K562 (cell line): Measurements from ENCODE around the gene MYL9. TPM values are rescaled to one million over a fixed set of nuclear protein-coding genes. Genes with fewer than 3 reads are reported as not detected.

Source experiments
- ATAC-seq: fragments of 200-7000 bp; cut with Tn5 transposase; 3 replicates; pipeline ENCODE4 v1.9.1; 2020; ENCODE audit warnings: moderate library complexity
- BruUV-seq: library from RNA; stranded (reverse); fragments of 400-500 nt; replicated peaks from 2 replicates; lab custom pipeline; 2021; lab: Mats Ljungman, UMichigan
- CTCF ChIA-PET: fragments of 300-600 bp; formaldehyde crosslinking; extraction: SDS; loops from one replicate; lab custom pipeline; 2021; ENCODE audit warnings: low intra/inter-chr PET ratio; lab: Yijun Ruan, JAX
- POLR2A ChIA-PET: fragments of 300-600, 350-650 bp; sonication (Branson Sonifier 250); formaldehyde crosslinking; extraction: SDS; loops from one replicate; lab custom pipeline; 2021; ENCODE audit warnings: antibody characterized with exemption, inconsistent platforms; lab: Yijun Ruan, JAX
- DNase-seq, 4 experiments: peaks; one replicate each; pipeline versions ENCODE4 v3.0.0 to v3.0.0-alpha.2; 2011 to 2018; ENCODE audit warnings: low spot score in 3 of 4, mixed read lengths in 3 of 4; ENCODE audit errors: extremely low read depth in 1 of 4
- FAIRE-seq: peaks from 2 replicates; lab custom pipeline; 2011; peaks lifted over from hg19 to GRCh38; lab: Jason Lieb, UNC
- H2AFZ ChIP-seq: 2 replicates; pipeline ENCODE4 v1.6.0; 2011; ENCODE audit warnings: low read depth, low read length, control low read depth, inconsistent platforms
- H3K27ac ChIP-seq: fragments of 200-600 bp; 3 replicates; pipeline ENCODE4 v1.8.0; 2011; ENCODE audit warnings: low read depth, mild to moderate bottlenecking, control low read depth, inconsistent platforms, low read length, moderate library complexity, mixed read lengths; ENCODE audit errors: extremely low read depth
- H3K27me3 ChIP-seq, 2 experiments: fragments of 300-600 bp in 1 of 2; 2 replicates in 1 of 2; 3 replicates in 1 of 2; pipeline versions ENCODE4 v1.6.0 to v1.8.0; 2011; ENCODE audit warnings: inconsistent platforms in 2 of 2, low read length in 2 of 2, mild to moderate bottlenecking in 1 of 2, mixed read lengths in 1 of 2, moderate library complexity in 1 of 2; ENCODE audit not compliant: control insufficient read depth in 2 of 2, insufficient read depth in 2 of 2
- H3K36me3 ChIP-seq: fragments of 300-600 bp; 3 replicates; pipeline ENCODE4 v1.8.0; 2011; ENCODE audit warnings: mild to moderate bottlenecking, low read length, inconsistent platforms; ENCODE audit not compliant: control insufficient read depth, insufficient read depth
- H3K4me1 ChIP-seq, 2 experiments: fragments of 200-600 bp in 1 of 2; replicated peaks in 1 of 2; 2 replicates in 1 of 2; 3 replicates in 1 of 2; pipeline versions ENCODE4 v1.5.1 to v1.8.0; 2011; ENCODE audit warnings: inconsistent platforms in 2 of 2, low read length in 2 of 2, mild to moderate bottlenecking in 1 of 2, mixed read lengths in 1 of 2, moderate library complexity in 1 of 2; ENCODE audit not compliant: control insufficient read depth in 2 of 2, insufficient read depth in 2 of 2
- H3K4me2 ChIP-seq: 2 replicates; pipeline ENCODE4 v1.6.1; 2011; ENCODE audit warnings: low read length, control low read depth, inconsistent platforms, mixed read lengths; ENCODE audit not compliant: insufficient read depth
- H3K4me3 ChIP-seq: fragments of 200-600 bp; sonication (generic), shearing (Covaris generic); 2 replicates; pipeline ENCODE4 v1.5.1; 2016; ENCODE audit warnings: control low read depth, inconsistent platforms
- H3K79me2 ChIP-seq: fragments of 200-600 bp; 3 replicates; pipeline ENCODE4 v1.8.0; 2011; ENCODE audit warnings: low read length, inconsistent platforms; ENCODE audit not compliant: control insufficient read depth, insufficient read depth
- H3K9ac ChIP-seq, 2 experiments: 2 replicates each; pipeline versions ENCODE4 v1.6.0 to v1.6.1; 2011; ENCODE audit warnings: low read depth in 2 of 2, low read length in 2 of 2, control low read depth in 1 of 2, inconsistent platforms in 1 of 2, mild to moderate bottlenecking in 1 of 2, mixed read lengths in 1 of 2; ENCODE audit not compliant: insufficient read depth in 1 of 2
- H3K9me1 ChIP-seq: one replicate; pipeline ENCODE4 v1.6.0; 2011; ENCODE audit warnings: inconsistent platforms, mild to moderate bottlenecking, low read length, moderate library complexity; ENCODE audit not compliant: control insufficient read depth, insufficient read depth
- H3K9me3 ChIP-seq: replicated peaks from 2 replicates; pipeline ENCODE4 v1.5.1; 2011; ENCODE audit warnings: low read depth, low read length, inconsistent platforms; ENCODE audit not compliant: control insufficient read depth, insufficient read depth
- H4K20me1 ChIP-seq: replicated peaks from 2 replicates; pipeline ENCODE4 v1.6.1; 2011; ENCODE audit warnings: low read length, inconsistent platforms, mixed read lengths; ENCODE audit not compliant: control insufficient read depth, insufficient read depth
- CREB5 ChIP-seq: fragments of 250-450 bp; sonication (Bioruptor Pico); IDR thresholded peaks from 2 replicates; pipeline ENCODE4 v1.5.0; 2020; ENCODE audit warnings: mild to moderate bottlenecking
- EP300 ChIP-seq: IDR thresholded peaks from 2 replicates; pipeline ENCODE4 v1.6.1; 2012; ENCODE audit warnings: low read length, improper control_type of control experiment
- NR3C1 ChIP-seq: sonication (generic); formaldehyde crosslinking; IDR thresholded peaks from 2 replicates; pipeline ENCODE4 v1.8.1; 2022; ENCODE audit warnings: missing genetic modification reagents
- SIX5 ChIP-seq, 2 experiments: IDR thresholded peaks; 2 replicates each; pipeline ENCODE4 v1.6.1; 2011; ENCODE audit warnings: low read length in 2 of 2, borderline replicate concordance in 1 of 2, low read depth in 1 of 2, mild to moderate bottlenecking in 1 of 2, moderate library complexity in 1 of 2; ENCODE audit not compliant: insufficient read depth in 1 of 2
- STAT5B ChIP-seq: fragments of 250-450 bp; sonication (Bioruptor Pico); IDR thresholded peaks from 2 replicates; pipeline ENCODE4 v1.8.0; 2021; ENCODE audit warnings: mild to moderate bottlenecking, inconsistent platforms
- TOE1 ChIP-seq, 2 experiments: fragments of 450-650 bp in 1 of 2; sonication (generic) in 1 of 2; formaldehyde crosslinking in 1 of 2; IDR thresholded peaks; 2 replicates each; pipeline versions ENCODE4 v1.7.1 to v1.8.0; 2016 to 2022; ENCODE audit warnings: borderline replicate concordance in 2 of 2, mild to moderate bottlenecking in 2 of 2, antibody characterized with exemption in 1 of 2, inconsistent platforms in 1 of 2, low read depth in 1 of 2, missing genetic modification reagents in 1 of 2, moderate library complexity in 1 of 2
- ZNF239 ChIP-seq: fragments of 250-450 bp; sonication (Bioruptor Pico); IDR thresholded peaks from 2 replicates; pipeline ENCODE4 v1.4.0; 2020; ENCODE audit warnings: mild to moderate bottlenecking
- ZNF395 ChIP-seq: fragments of 200-800 bp; sonication (Bioruptor generic); IDR thresholded peaks from 2 replicates; pipeline ENCODE4 v1.6.1; 2017; ENCODE audit warnings: missing genetic modification characterization, missing compliant biosample characterization
- ZZZ3 ChIP-seq: fragments of 450-650 bp; IDR thresholded peaks from 2 replicates; pipeline ENCODE4 v1.6.1; 2016; ENCODE audit warnings: antibody characterized with exemption, mild to moderate bottlenecking, moderate library complexity
- WGBS: fragments of 100-300 bp; shearing (Covaris generic); methylation state at CpG from one replicate; pipeline ENCODE4 v1.1.6; 2016; ENCODE audit warnings: low coverage, mixed read lengths; ENCODE audit not compliant: insufficient coverage; ENCODE audit errors: missing lambda C conversion rate; 5-methylcytosine and 5-hydroxymethylcytosine counted together
- in situ Hi-C: fragments of 300-500 bp; cut with MboI; formaldehyde crosslinking; loops from 4 replicates; pipeline ENCODE4 v1.15.0; 2018; ENCODE audit warnings: inconsistent platforms, mixed read lengths
- intact Hi-C: fragments of 100-400 bp; cut with micrococcal nuclease; formaldehyde crosslinking; loops from 2 replicates; pipeline ENCODE4 v1.14.2; 2022
- polyA plus RNA-seq, 8 experiments: library from polyadenylated mRNA; depleted of rRNA in 4 of 8; stranded (reverse) in 5 of 8; unstranded in 3 of 8; fragments of >200 nt; fragmentation: Nextera tagmentation in 2 of 8; fragmentation: Illumina TruSeq in 1 of 8; extraction: Ambion mirVana in 2 of 8; extraction: Trizol in 1 of 8; gene quantifications; 2 replicates each; pipeline versions ENCODE4 v1.2.1 to v1.2.3, GENCODE V29; 2011 to 2014; ENCODE audit warnings: inconsistent platforms in 1 of 8, missing spikeins in 1 of 8
- total RNA-seq, 7 experiments: library from RNA; depleted of rRNA in 6 of 7; stranded (reverse); fragments of >200 nt in 6 of 7; fragmentation: Illumina TruSeq in 2 of 7; extraction: Trizol in 2 of 7; gene quantifications; 2 replicates each; pipeline versions ENCODE4 v1.2.1 to v1.2.3, GENCODE V29; 2011 to 2021; ENCODE audit warnings: low replicate concordance in 1 of 7

Gene MYL9
- total and polyA plus RNA-seq, 9 of the 15 experiments (the other 6 are each of a cell fraction or from before 2014, with no cell fraction given), result 0.11 to 3.2 (median 0.81) TPM; not detected in 1

- in situ Hi-C loops (loop anchor here (10.0 kb wide), 1 partner anchor 1475 kb away; no protein-coding TSS in a partner anchor), intact Hi-C loops (loop anchor here (10.0 kb wide), 1 partner anchor 115 kb away; no protein-coding TSS in a partner anchor)
- ATAC-seq (no peak), FAIRE-seq (no peak), DNase-seq (no peak)
- POLR2A ChIA-PET, result interaction anchor here (0.5 to 1.1 kb wide), 3 partner anchors 20 to 428 kb away, joined by 3 to 4 read pairs (median 4); no protein-coding TSS in a partner anchor
- Histone ChIP-seq H3K9me3 (no peaks in the 10 kb centered on the region), H3K27me3 (no peaks in the 10 kb centered on the region), H2AFZ (no peak overlapping the region), H3K4me3 (no peak overlapping the region), H3K79me2 (no peaks in the 10 kb centered on the region), H3K4me2 (no peak overlapping the region), H3K36me3 (no peaks in the 10 kb centered on the region), H4K20me1 (no peaks in the 10 kb centered on the region), H3K27ac (no peak overlapping the region), H3K4me1 (peaks cover 0 to 28% of the 10 kb centered on the region in 2 experiments; a peak in 3 of 5 replicates), H3K9me1 (no peaks in the 10 kb centered on the region), H3K9ac (peak overlapping the region in 1 of 2 experiments; percentile 53; a peak in 2 of 4 replicates)
- CTCF ChIA-PET, result no interaction called here
- WGBS, result 63% methylated on average over 16 of the region's 16 CpGs
- BruUV-seq, result no TSS peak
- no peak for TF ChIP-seq TOE1 (IDR thresholded peaks at IDR 0.05; ENCODE audit: borderline replicate concordance)
- no peak for TF ChIP-seq TOE1 (CRISPR knock-in tag; IDR thresholded peaks at IDR 0.05; ENCODE audit: borderline replicate concordance, low read depth)
- no peak for TF ChIP-seq ZNF395 (CRISPR knock-in tag)
- no peak for TF ChIP-seq ZZZ3
- TF ChIP-seq CREB5, result no peak
- TF ChIP-seq STAT5B (CRISPR knock-in tag), result no peak
- TF ChIP-seq EP300, result no peak
- no peak for TF ChIP-seq NR3C1
- TF ChIP-seq ZNF239, result no peak
- TF ChIP-seq SIX5 (IDR thresholded peaks at IDR 0.05; ENCODE audit: borderline replicate concordance in 1 of 2, insufficient read depth in 1 of 2, low read depth in 1 of 2, low read length in 2 of 2), result no peak
Observed at GRCh38 chr20:36549942-36550789, 8.8 kb downstream of the MYL9 start.
